Nephron (organoid): ENCODE results near the gene RGS16.
A peak's percentile ranks its signal among the peaks of the same experiment; 100 is the strongest.

Experiments used
- H3K27ac Mint-ChIP-seq, 3 experiments: 2 replicates each; pipeline ENCODE4 v1.8.0; 2020; ENCODE audit warnings: mixed read lengths in 3 of 3, mild to moderate bottlenecking in 2 of 3, moderate library complexity in 1 of 3
- H3K27me3 Mint-ChIP-seq: 2 replicates; pipeline ENCODE4 v1.8.0; 2021; ENCODE audit warnings: low read depth, mild to moderate bottlenecking, moderate library complexity, mixed read lengths
- H3K36me3 Mint-ChIP-seq: 2 replicates; pipeline ENCODE4 v1.8.0; 2020; ENCODE audit warnings: low read depth, mixed read lengths
- H3K4me1 Mint-ChIP-seq: 2 replicates; pipeline ENCODE4 v1.8.0; 2020; ENCODE audit warnings: mixed read lengths
- H3K4me3 Mint-ChIP-seq, 3 experiments: 2 replicates each; pipeline ENCODE4 v1.8.0; 2020; ENCODE audit warnings: mild to moderate bottlenecking in 3 of 3, mixed read lengths in 3 of 3, moderate library complexity in 2 of 3
- H3K9me3 Mint-ChIP-seq: 2 replicates; pipeline ENCODE4 v1.8.0; 2020; ENCODE audit warnings: mixed read lengths
- TF ChIP-seq, protein P1 (sequence below), 3 experiments: fragments of 200-600 bp; sonication (generic); IDR thresholded peaks; one replicate each; pipeline ENCODE4 v1.5.0; 2021; ENCODE audit warnings: antibody characterized with exemption in 3 of 3; ENCODE audit not compliant: unreplicated experiment in 3 of 3

The RGS16 gene

DNA sequence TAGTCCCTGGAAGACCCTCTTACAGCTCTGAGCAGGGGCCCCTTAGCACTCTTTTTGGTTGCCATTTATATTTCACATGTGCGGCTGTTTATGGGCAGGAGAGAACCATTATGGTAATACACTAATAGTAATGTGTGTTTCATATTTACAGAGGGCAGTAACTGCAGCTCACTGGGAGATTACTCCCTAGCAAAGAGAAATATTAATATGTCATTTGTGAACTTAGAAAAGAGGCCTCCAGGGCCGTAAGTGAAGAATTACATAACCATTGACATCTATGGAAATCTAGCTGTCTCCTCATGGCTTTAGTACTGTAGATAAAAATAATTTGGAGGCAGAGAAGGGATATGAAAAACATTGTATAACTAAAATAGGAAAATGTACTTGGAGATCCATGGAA, 23.4 kb upstream of the RGS16 start:
- Mint-ChIP-seq H3K27me3 (peaks cover 3% of the 10 kb centered on the region), H3K27ac (peak overlapping the region in 2 of 3 experiments; percentile 48 to 78), H3K9me3 (no peaks in the 10 kb centered on the region), H3K36me3 (no peaks in the 10 kb centered on the region), H3K4me3 (no peak overlapping the region), H3K4me1 (peaks cover 54% of the 10 kb centered on the region)
- TF ChIP-seq, protein P1, sequence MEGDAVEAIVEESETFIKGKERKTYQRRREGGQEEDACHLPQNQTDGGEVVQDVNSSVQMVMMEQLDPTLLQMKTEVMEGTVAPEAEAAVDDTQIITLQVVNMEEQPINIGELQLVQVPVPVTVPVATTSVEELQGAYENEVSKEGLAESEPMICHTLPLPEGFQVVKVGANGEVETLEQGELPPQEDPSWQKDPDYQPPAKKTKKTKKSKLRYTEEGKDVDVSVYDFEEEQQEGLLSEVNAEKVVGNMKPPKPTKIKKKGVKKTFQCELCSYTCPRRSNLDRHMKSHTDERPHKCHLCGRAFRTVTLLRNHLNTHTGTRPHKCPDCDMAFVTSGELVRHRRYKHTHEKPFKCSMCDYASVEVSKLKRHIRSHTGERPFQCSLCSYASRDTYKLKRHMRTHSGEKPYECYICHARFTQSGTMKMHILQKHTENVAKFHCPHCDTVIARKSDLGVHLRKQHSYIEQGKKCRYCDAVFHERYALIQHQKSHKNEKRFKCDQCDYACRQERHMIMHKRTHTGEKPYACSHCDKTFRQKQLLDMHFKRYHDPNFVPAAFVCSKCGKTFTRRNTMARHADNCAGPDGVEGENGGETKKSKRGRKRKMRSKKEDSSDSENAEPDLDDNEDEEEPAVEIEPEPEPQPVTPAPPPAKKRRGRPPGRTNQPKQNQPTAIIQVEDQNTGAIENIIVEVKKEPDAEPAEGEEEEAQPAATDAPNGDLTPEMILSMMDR (IDR thresholded peaks at IDR 0.05; ENCODE audit: unreplicated experiment in 3 of 3), result no peak

DNA sequence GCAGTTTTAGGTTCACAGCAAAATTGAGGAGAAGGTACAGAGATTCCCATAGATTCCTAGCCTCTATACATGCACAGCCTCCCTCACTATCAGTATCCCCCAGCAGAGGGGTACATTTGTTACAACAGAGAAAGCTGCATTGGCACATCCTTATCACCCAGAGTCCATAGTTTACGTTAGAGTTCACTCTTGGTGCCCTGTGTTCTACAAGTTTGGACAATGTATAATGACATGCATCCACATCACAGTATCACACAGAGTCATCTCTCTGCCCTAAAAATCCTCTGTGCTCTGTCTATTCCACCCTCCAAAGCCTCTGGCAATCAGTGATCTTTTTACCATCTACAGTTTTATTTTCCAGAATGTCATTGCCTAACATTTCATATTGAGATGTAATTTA, 22.3 kb upstream of the RGS16 start:
- no peaks in the 10 kb centered on the region for H3K9me3 Mint-ChIP-seq
- H3K27ac Mint-ChIP-seq, result no peak overlapping the region
- H3K36me3 Mint-ChIP-seq, result no peaks in the 10 kb centered on the region
- H3K27me3 Mint-ChIP-seq, result peaks cover 3% of the 10 kb centered on the region
- TF ChIP-seq, protein P1 (IDR thresholded peaks at IDR 0.05; ENCODE audit: unreplicated experiment in 3 of 3), result no peak
- no peak overlapping the region for H3K4me3 Mint-ChIP-seq
- H3K4me1 Mint-ChIP-seq, result peaks cover 55% of the 10 kb centered on the region

DNA sequence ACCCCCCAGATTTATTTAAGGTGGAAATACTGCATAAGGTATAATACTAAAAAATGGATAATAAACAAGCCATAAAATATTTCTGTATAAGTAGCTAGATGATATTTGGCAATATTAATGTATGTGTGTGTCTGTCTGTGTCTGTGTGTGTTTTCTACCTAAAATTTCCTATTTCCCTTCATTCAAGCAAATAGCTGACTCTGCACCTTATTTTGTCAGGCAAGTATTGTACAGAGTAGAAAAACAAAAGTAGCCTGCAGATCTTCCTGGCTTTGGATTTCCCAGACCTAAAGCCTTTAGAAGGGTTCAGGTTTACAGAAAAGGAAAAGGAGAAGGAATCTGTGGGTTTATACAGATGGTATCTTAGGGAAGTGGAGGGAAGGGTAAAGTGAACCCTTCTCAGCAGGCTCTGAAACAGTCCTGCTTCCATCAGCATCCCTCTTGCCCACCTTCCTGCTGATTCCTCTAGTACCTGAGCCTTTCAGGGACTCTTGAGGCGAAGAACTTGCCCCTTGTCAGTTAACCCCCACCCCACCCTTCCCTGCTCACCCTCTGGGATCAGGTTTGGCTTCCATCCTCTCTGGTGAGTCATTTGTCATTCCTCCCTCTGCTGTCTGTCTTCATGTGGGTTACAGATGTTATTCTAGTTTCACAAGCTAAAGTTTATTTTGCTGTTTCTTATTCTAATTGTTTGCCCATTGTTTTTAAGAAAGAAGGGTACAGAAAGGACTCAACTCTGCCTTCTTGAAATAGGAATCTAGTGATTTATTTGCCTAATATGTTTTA, 21.7 kb upstream of the RGS16 start:
- peaks cover 52% of the 10 kb centered on the region for H3K4me1 Mint-ChIP-seq
- peak overlapping the region in 1 of 3 experiments; percentile 13 for H3K27ac Mint-ChIP-seq

DNA sequence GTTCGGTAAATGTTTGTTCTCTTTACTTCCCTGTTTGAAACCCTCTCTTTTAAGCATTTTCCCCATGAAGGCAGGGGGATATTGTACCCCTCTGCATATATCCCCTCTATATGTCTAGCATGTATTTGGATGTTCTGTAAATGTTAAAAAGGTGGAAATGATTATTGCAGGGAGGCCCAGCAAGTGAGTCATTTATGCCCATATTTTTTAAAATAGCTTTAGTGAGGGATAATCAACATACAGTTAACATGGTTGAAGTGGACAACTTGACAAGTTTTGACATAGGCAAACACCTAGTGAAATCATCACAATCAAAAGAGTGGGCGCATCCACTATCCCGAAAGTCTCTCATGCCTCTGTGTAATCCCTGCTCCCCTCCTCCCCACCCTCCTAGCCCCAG, 20.8 kb upstream of the RGS16 start:
- TF ChIP-seq, protein P1 (IDR thresholded peaks at IDR 0.05; ENCODE audit: unreplicated experiment in 3 of 3), result no peak
- H3K27ac Mint-ChIP-seq, result no peak overlapping the region
- H3K36me3 Mint-ChIP-seq, result peaks cover 4% of the 10 kb centered on the region
- peaks cover 44% of the 10 kb centered on the region for H3K4me1 Mint-ChIP-seq
- H3K9me3 Mint-ChIP-seq, result no peaks in the 10 kb centered on the region
- no peak overlapping the region for H3K4me3 Mint-ChIP-seq
- peaks cover 3% of the 10 kb centered on the region for H3K27me3 Mint-ChIP-seq

More for the DNA sequence above, 21.7 kb upstream of the RGS16 start:
- H3K36me3 Mint-ChIP-seq, result no peaks in the 10 kb centered on the region
- no peaks in the 10 kb centered on the region for H3K9me3 Mint-ChIP-seq
- peaks cover 3% of the 10 kb centered on the region for H3K27me3 Mint-ChIP-seq
- H3K4me3 Mint-ChIP-seq, result no peak overlapping the region
- TF ChIP-seq, protein P1 (IDR thresholded peaks at IDR 0.05; ENCODE audit: unreplicated experiment in 3 of 3), result no peak

DNA sequence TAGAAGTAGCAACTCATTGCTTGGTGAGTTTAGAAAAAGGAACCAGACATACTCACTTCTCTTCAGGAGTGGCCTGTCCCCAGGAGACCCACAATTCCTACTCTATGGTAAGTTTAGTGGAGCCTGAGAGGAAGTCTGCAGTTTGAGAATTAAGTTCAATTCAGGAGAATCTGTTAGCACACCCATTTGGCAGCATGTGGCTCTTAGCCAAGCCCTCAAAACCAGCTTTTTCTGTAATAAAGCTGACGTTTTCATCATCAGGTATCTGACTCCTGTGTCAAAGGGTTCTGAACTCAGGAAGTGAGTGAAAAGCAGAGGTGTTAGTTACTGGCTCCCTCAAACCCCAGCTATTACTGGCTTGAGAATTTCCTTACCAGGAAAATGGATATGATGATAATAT, 20.4 kb upstream of the RGS16 start:
- Mint-ChIP-seq H3K27me3 (peaks cover 3% of the 10 kb centered on the region), H3K4me1 (peaks cover 43% of the 10 kb centered on the region), H3K4me3 (no peak overlapping the region), H3K9me3 (no peaks in the 10 kb centered on the region), H3K36me3 (peaks cover 4% of the 10 kb centered on the region), H3K27ac (no peak overlapping the region)
- TF ChIP-seq, protein P1 (IDR thresholded peaks at IDR 0.05; ENCODE audit: unreplicated experiment in 3 of 3), result no peak
